ENCODE data around the gene CAMKMT.

GRCh38 chr2:44801289-44801840 lies 439.6 kb downstream of the CAMKMT start:
- TF ChIP-seq NR0B1 (IDR thresholded peaks at IDR 0.05; ENCODE audit: partially characterized antibody) (no peak), TAF9B (IDR thresholded peaks at IDR 0.05; ENCODE audit: partially characterized antibody) (no peak), ZKSCAN3 (CRISPR knock-in tag; IDR thresholded peaks at IDR 0.05) (no peak)
